ENCODE results near the gene NR2F1.

The NR2F1 gene

GRCh38 chr5:93604644-93605515 is 21.9 kb downstream of the NR2F1 start:
- FAIRE-seq, result no peak

DNA sequence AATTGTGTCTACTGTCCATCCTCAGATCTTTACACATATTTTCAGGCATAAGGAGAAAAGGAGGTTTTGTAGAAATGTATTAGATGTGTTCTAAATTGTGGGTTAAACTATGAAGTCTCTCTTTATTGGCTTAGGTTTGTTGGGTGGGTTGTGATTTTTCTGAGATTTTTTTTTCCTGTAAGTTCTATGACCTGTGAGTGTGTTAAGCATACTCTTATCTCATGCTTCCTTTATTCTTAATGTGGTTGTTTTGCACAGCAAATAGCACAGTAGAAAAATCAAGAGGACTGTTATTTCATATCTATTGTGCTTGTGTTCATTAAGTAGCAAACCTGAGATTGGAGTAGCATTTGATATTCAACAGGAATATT is 23.3 kb downstream of the NR2F1 start:
- FAIRE-seq, result no peak

DNA sequence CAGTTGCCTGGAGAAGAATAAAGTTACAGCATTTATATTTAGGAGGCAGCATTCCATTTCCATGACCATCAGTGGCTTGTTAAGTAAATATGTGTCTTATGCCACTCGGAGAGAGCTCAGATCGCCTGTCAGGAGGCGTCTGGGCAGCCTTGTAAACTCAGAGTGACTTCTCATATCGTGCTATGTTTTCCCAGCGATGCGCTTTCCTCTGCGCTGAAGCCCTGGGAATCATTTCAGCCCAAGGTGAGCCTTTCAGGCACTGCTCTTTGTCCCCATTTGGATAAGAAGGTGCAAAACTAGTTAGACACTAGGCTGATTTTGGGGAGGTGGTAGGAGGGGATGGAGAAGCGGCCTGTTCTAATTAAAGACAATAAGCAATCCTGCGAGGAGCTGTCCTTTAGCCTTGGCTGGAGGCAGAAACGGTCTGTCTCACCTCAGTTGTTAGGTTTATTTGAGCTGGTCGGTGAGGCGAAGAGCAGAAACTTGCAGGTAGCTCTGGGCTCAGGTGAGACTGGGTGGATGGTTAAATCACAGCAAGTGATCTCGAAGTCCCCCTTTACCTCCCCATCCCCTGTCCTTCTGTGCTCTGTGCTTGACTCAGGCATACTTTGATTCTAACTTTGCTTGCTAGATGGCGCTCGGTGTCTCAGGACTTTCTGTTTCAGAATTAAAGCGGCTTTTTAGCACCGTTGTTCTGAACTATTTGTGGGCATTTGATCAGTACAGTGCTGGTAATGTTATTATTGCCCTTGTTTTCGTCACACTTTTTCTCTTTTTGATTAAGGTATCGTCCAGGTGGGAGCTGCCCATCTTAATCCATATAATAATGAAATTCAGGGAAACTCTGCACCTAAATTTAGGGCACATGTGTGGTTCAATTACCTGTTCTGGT is 24.6 kb downstream of the NR2F1 start:
- FAIRE-seq, result no peak

DNA sequence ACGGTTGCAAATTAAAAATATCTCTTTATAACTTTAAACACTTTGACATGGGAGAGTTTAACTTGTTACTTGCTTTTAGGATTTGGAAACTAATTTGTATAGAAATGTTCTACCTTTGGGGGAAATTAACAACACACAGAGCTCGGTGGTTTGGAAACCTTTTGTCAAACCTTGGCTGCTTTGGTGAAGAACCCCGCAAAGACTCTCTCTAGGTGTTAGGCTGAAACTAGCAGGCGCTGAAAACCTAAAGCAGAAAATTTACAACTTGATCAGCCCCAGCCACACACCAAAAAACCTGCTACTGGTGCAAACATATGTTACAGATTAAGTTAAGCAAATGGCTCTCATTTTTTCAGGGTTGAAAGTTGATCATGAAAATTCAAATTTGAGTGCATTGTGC is 25.8 kb downstream of the NR2F1 start:
- no peak for FAIRE-seq

DNA sequence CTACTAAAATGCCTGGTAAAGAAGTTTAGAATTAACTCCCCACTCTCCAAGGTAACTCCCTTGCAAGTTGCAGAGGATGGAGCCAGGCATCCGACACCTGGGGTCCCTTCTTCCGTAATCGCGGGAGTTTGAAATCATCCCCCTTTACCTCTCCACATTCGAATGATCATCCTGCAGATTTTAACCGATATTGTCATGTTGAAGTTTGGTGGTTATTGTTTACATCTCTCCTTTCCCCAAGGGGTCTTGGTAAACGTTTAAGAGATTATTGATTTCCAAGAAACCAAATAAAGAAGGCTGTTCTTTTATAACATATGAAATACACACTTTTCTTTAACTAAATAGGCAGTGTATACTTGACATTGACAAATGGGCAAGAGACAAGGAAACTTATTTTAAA is 26.7 kb downstream of the NR2F1 start:
- no peak for FAIRE-seq

DNA sequence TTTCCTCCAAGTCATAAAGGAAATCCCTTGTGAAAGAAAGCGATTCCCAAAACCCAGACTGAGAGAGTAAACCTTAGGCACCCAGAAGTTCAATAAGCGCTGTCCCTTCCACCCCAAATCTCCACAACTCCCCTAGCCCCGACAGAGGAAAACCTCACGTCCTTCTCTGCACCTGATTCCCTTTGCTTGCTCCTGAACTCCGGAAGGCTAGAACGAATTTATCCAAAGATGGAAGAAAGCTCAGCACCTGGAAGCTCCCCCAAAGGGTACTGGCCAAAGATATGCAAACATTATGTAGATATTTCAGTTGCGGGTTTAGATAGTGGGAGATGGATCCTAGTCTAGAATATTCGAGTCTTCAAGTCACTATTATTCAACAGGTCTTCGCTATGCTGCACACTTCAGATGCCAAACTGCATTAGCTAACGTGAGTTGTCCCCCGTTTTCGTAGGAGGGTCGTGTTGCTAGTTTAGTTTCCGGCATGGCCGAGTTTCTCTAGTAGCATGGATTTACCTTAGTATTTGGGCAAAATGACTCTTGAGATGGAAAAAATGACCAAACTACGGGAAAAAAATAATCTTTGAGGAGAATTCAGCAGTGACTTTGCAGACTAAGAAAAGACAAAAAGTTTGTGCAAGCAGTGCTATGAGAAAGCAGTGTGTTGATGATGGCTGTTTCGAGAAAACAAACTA is 27.7 kb downstream of the NR2F1 start:
- FAIRE-seq, result no peak

GRCh38 chr5:93611273-93611975 is 28.4 kb downstream of the NR2F1 start:
- FAIRE-seq, result no peak

GRCh38 chr5:93611976-93612854 is 29.2 kb downstream of the NR2F1 start:
- FAIRE-seq, result no peak

- FAIRE-seq, result no peak
Measured at GRCh38 chr5:93612855-93613243, 29.8 kb downstream of the NR2F1 start.

GRCh38 chr5:93616538-93617174 is 33.6 kb downstream of the NR2F1 start:
- FAIRE-seq, result no peak

DNA sequence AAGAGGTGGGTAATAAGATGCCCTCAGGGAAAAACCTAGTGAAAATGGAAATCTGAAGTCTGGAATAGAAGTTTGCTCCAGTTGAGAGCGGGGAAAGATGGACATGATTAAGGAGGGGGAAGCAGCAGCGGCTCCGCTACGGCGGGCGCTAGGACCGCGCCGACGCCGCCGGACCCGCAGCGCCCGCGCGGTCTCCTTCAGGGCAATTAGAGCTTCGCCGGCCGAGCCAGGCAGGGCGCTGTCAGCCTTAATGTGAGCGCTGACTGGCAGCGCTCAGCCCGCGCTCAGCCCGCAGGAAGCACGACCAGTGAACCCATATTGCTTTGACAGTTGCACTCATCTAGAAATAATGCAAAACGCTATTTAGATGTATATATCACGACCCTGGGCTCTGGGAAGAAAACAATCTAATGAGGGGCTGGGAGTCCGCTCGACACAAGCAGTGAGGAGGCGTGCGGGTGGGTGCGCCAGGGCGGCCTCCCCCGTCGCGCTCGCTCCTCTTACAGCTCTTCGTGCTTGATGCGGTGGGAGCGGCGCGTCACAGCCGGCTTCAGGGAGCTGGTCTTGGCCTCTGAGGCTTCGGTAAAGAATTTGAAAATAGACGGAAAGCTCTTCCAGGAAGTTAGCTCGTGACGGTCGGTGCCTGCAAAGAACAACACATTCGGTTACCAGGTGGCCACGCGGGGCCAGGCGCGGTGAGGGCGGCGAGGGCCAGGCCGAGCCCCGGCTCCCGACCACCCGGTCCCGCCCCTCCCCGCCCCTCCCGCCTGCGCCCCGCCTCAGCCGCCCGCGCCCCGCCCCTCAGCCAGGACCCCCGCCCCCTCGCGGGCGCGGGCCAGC is 37.7 kb downstream of the NR2F1 start:
- no peak for FAIRE-seq

- no peak for FAIRE-seq
Measured at GRCh38 chr5:93621327-93621798, 38.3 kb downstream of the NR2F1 start.

DNA sequence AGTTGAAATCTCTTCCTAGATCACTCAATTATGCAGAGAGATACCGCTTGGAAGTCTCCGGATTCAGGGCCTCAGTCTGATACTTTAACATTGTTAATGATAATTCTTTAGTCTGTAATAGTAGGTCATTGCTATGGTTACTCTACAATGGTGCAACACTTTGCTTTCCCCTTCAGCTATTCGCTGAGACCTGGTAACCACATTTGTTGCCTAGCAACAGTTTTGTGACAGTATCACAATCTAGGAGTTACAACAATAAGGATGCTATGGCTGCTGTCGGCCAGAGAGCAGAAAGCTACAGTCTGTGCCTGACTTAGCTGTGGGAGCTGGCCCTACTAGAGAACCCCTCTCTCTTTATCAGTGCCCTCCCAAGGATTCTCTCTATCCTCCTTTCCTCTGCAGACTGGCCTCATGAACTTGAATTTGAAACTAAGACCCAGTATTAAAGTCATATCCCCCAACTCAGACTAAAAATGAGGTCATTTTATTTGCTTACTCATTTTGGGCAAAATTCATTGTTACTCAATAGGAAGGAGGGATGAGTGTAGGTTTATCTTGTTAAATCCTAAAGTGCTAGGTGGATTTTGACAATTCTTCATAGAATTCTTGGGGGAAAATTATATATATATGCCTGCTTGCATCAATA is 39.3 kb downstream of the NR2F1 start:
- FAIRE-seq, result peak; percentile 99

GRCh38 chr5:93623153-93623552 is 40.1 kb downstream of the NR2F1 start:
- no peak for FAIRE-seq

- FAIRE-seq, result no peak
Measured at GRCh38 chr5:93626801-93627200, 43.8 kb downstream of the NR2F1 start.

- no peak for FAIRE-seq
Measured at GRCh38 chr5:93632327-93632726, 49.3 kb downstream of the NR2F1 start.

- FAIRE-seq, result no peak
Measured at GRCh38 chr5:93635991-93636390, 53.0 kb downstream of the NR2F1 start.

GRCh38 chr5:93636837-93637236 is 53.8 kb downstream of the NR2F1 start:
- no peak for FAIRE-seq

- no peak for FAIRE-seq
Measured at GRCh38 chr5:93637697-93638096, 54.7 kb downstream of the NR2F1 start.

- FAIRE-seq, result no peak
Measured at GRCh38 chr5:93642526-93642925, 59.5 kb downstream of the NR2F1 start.

Data from islet of Langerhans (tissue), 1 donor.